NCI-H2107 (cell line): ENCODE results near the gene AHCYL2.
"Not testable (repeated sequence)": the region's sequence is repeated elsewhere in the genome, so short reads cannot be mapped to it uniquely, and the experiment has no call there.

Source experiments
- DNase-seq: peaks from one replicate; lab custom pipeline; 2025; lab: John Stamatoyannopoulos, UW

The AHCYL2 gene

GRCh38 chr7:129383542-129384132 is 158.8 kb downstream of the AHCYL2 start:
- no peak for DNase-seq

GRCh38 chr7:129385116-129385515 is 160.3 kb downstream of the AHCYL2 start:
- DNase-seq = no peak

- no peak for DNase-seq
Measured at GRCh38 chr7:129385598-129385997, 160.8 kb downstream of the AHCYL2 start.

GRCh38 chr7:129386506-129386905 is 161.7 kb downstream of the AHCYL2 start:
- DNase-seq = no peak

- DNase-seq = no peak
Measured at GRCh38 chr7:129387537-129387936, 162.7 kb downstream of the AHCYL2 start.

GRCh38 chr7:129388333-129389098 is 163.7 kb downstream of the AHCYL2 start:
- DNase-seq = no peak

- DNase-seq = no peak
Measured at GRCh38 chr7:129389829-129390228, 165.0 kb downstream of the AHCYL2 start.

- no peak for DNase-seq
Measured at GRCh38 chr7:129390314-129390713, 165.5 kb downstream of the AHCYL2 start.

GRCh38 chr7:129391546-129392171 is 166.8 kb downstream of the AHCYL2 start:
- no peak for DNase-seq

- DNase-seq = no peak
Measured at GRCh38 chr7:129393255-129393654, 168.4 kb downstream of the AHCYL2 start.

- DNase-seq = no peak
Measured at GRCh38 chr7:129394101-129394500, 169.3 kb downstream of the AHCYL2 start.

GRCh38 chr7:129394982-129395914 is 170.4 kb downstream of the AHCYL2 start:
- no peak for DNase-seq

GRCh38 chr7:129401228-129401966 is 176.6 kb downstream of the AHCYL2 start:
- no peak for DNase-seq

GRCh38 chr7:129401967-129402860 is 177.4 kb downstream of the AHCYL2 start:
- DNase-seq = no peak

- DNase-seq = no peak
Measured at GRCh38 chr7:129405527-129405926, 180.7 kb downstream of the AHCYL2 start.

- not testable (repeated sequence) for DNase-seq
Measured at GRCh38 chr7:129410238-129410637, 185.4 kb downstream of the AHCYL2 start.

GRCh38 chr7:129412501-129412900 is 187.7 kb downstream of the AHCYL2 start:
- no peak for DNase-seq

GRCh38 chr7:129417073-129417472 is 192.2 kb downstream of the AHCYL2 start:
- no peak for DNase-seq

- DNase-seq = no peak
Measured at GRCh38 chr7:129421717-129422250, 197.0 kb downstream of the AHCYL2 start.

- no peak for DNase-seq
Measured at GRCh38 chr7:129422727-129423126, 197.9 kb downstream of the AHCYL2 start.
